ENCODE measurements around the gene SCIN.
"Not testable (repeated sequence)": the region's sequence is repeated elsewhere in the genome, so short reads cannot be mapped to it uniquely, and the experiment has no call there.

Gene SCIN

DNA sequence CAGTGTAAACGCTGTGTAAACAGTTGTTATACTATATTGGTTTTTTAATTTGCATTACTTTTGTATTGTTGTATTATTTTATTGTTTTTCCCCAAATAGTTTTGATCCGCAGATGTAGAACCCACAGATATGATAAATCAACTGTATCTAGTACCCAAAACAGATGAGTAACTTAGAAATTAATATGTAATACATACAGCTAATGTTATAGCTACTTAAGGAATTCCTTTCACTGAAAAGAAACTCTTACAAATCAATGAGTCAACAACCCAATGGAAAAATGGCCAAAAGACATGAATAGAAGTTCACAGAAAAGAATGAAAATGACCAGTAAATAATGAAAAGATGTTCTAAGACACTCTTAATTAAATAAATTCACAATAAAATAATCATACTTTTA lies 84.6 kb downstream of the SCIN start:
- H3K4me1 ChIP-seq (ENCODE audit: control insufficient read depth in 1 of 2, insufficient read depth in 2 of 2, low read length in 2 of 2) = peaks cover 0 to 3% of the 10 kb centered on the region in 2 experiments
- no peaks in the 10 kb centered on the region for H3K9me3 ChIP-seq (ENCODE audit: insufficient read depth, low read depth, low read length)
- no peak overlapping the region for H2BK120ac ChIP-seq (ENCODE audit: insufficient read depth, low read length, poor library complexity)
- H4K91ac ChIP-seq (ENCODE audit: low read depth, low read length) = no peak overlapping the region
- peaks cover 3% of the 10 kb centered on the region for H3K79me1 ChIP-seq (ENCODE audit: low read length)
- H4K12ac ChIP-seq (ENCODE audit: low read depth, low read length) = no peak overlapping the region
- H3K4me2 ChIP-seq (ENCODE audit: low read length) = no peak overlapping the region
- H3K23ac ChIP-seq (ENCODE audit: low read length) = no peak overlapping the region
- no peak overlapping the region for H4K8ac ChIP-seq (ENCODE audit: low read depth, low read length)
- no peak overlapping the region for H3K9ac ChIP-seq (ENCODE audit: low read length)
- no peak overlapping the region for H2AK5ac ChIP-seq (ENCODE audit: low read length)
- no peak overlapping the region for H3K14ac ChIP-seq (ENCODE audit: low read length)
- no peaks in the 10 kb centered on the region for H3K27me3 ChIP-seq (ENCODE audit: insufficient read depth, low read length)
- no peak overlapping the region for H3K4ac ChIP-seq (ENCODE audit: low read depth, low read length)
- no peak overlapping the region for H3K4me3 ChIP-seq (ENCODE audit: low read depth, low read length)
- H2BK12ac ChIP-seq (ENCODE audit: low read length) = no peak overlapping the region
- DNase-seq = no peak
- no peak overlapping the region for H2BK5ac ChIP-seq (ENCODE audit: low read depth, low read length, poor library complexity)
- no peaks in the 10 kb centered on the region for H3K36me3 ChIP-seq (ENCODE audit: control insufficient read depth in 1 of 2, insufficient read depth in 2 of 2, low read length in 2 of 2)
- H3K18ac ChIP-seq (ENCODE audit: low read length) = no peak overlapping the region
- H3K79me2 ChIP-seq (ENCODE audit: control insufficient read depth, insufficient read depth, low read length, poor library complexity) = peaks cover 2% of the 10 kb centered on the region
- no CpG with 5 or more reads among the region's 2 CpGs for WGBS (ENCODE audit: extremely low coverage, insufficient coverage, insufficient read length)
- no peak overlapping the region for H2AFZ ChIP-seq (ENCODE audit: insufficient read depth, low read length, poor library complexity)
- no peak overlapping the region for H3K27ac ChIP-seq (ENCODE audit: low read depth, low read length)

- not testable (repeated sequence) for H3K4me1 ChIP-seq (ENCODE audit: control insufficient read depth in 1 of 2, insufficient read depth in 2 of 2, low read length in 2 of 2); H3K18ac ChIP-seq (ENCODE audit: low read length); H3K4ac ChIP-seq (ENCODE audit: low read depth, low read length); H3K9ac ChIP-seq (ENCODE audit: low read length); H3K79me1 ChIP-seq (ENCODE audit: low read length); H3K23ac ChIP-seq (ENCODE audit: low read length); H2BK12ac ChIP-seq (ENCODE audit: low read length); H3K4me3 ChIP-seq (ENCODE audit: low read depth, low read length); H3K27me3 ChIP-seq (ENCODE audit: insufficient read depth, low read length); H3K14ac ChIP-seq (ENCODE audit: low read length); H2AFZ ChIP-seq (ENCODE audit: insufficient read depth, low read length, poor library complexity); H4K8ac ChIP-seq (ENCODE audit: low read depth, low read length); H2BK120ac ChIP-seq (ENCODE audit: insufficient read depth, low read length, poor library complexity); H3K79me2 ChIP-seq (ENCODE audit: control insufficient read depth, insufficient read depth, low read length, poor library complexity); H3K9me3 ChIP-seq (ENCODE audit: insufficient read depth, low read depth, low read length); H3K36me3 ChIP-seq (ENCODE audit: control insufficient read depth in 1 of 2, insufficient read depth in 2 of 2, low read length in 2 of 2); H3K4me2 ChIP-seq (ENCODE audit: low read length); H2AK5ac ChIP-seq (ENCODE audit: low read length); H4K12ac ChIP-seq (ENCODE audit: low read depth, low read length); H4K91ac ChIP-seq (ENCODE audit: low read depth, low read length)
- Histone ChIP-seq H3K27ac (ENCODE audit: low read depth, low read length) (peak overlapping the region; percentile 71), H2BK5ac (ENCODE audit: low read depth, low read length, poor library complexity) (peak overlapping the region; percentile 50)
- no CpG with 5 or more reads among the region's 8 CpGs for WGBS (ENCODE audit: extremely low coverage, insufficient coverage, insufficient read length)
- peak; percentile 52 to 60 for DNase-seq
These were observed 89.9 kb downstream of the SCIN start for GRCh38 chr7:12660423-12660822.

- not testable (repeated sequence) for H3K9ac ChIP-seq (ENCODE audit: low read length); H2AK5ac ChIP-seq (ENCODE audit: low read length); H3K4me2 ChIP-seq (ENCODE audit: low read length)
These were observed 90.5 kb downstream of the SCIN start for GRCh38 chr7:12660986-12661385.

GRCh38 chr7:12661581-12661980 lies 91.1 kb downstream of the SCIN start:
- Histone ChIP-seq H2AFZ (ENCODE audit: insufficient read depth, low read length, poor library complexity) (no peak overlapping the region), H3K4me3 (ENCODE audit: low read depth, low read length) (no peak overlapping the region), H3K4ac (ENCODE audit: low read depth, low read length) (no peak overlapping the region), H3K27ac (ENCODE audit: low read depth, low read length) (no peak overlapping the region), H2BK120ac (ENCODE audit: insufficient read depth, low read length, poor library complexity) (no peak overlapping the region), H4K8ac (ENCODE audit: low read depth, low read length) (no peak overlapping the region), H3K79me1 (ENCODE audit: low read length) (peaks cover 6% of the 10 kb centered on the region), H3K27me3 (ENCODE audit: insufficient read depth, low read length) (no peaks in the 10 kb centered on the region), H2AK5ac (ENCODE audit: low read length) (no peak overlapping the region), H3K14ac (ENCODE audit: low read length) (no peak overlapping the region), H3K9me3 (ENCODE audit: insufficient read depth, low read depth, low read length) (peaks cover 1% of the 10 kb centered on the region), H3K4me2 (ENCODE audit: low read length) (no peak overlapping the region), H4K12ac (ENCODE audit: low read depth, low read length) (no peak overlapping the region), H3K79me2 (ENCODE audit: control insufficient read depth, insufficient read depth, low read length, poor library complexity) (peaks cover 2% of the 10 kb centered on the region), H3K18ac (ENCODE audit: low read length) (no peak overlapping the region), H3K4me1 (ENCODE audit: control insufficient read depth in 1 of 2, insufficient read depth in 2 of 2, low read length in 2 of 2) (peaks cover 0 to 3% of the 10 kb centered on the region in 2 experiments), H3K9ac (ENCODE audit: low read length) (no peak overlapping the region), H3K23ac (ENCODE audit: low read length) (no peak overlapping the region), H2BK5ac (ENCODE audit: low read depth, low read length, poor library complexity) (no peak overlapping the region), H3K36me3 (ENCODE audit: control insufficient read depth in 1 of 2, insufficient read depth in 2 of 2, low read length in 2 of 2) (no peaks in the 10 kb centered on the region), H4K91ac (ENCODE audit: low read depth, low read length) (no peak overlapping the region), H2BK12ac (ENCODE audit: low read length) (peak overlapping the region; percentile 59)
- WGBS (ENCODE audit: extremely low coverage, insufficient coverage, insufficient read length) = no CpG with 5 or more reads among the region's 6 CpGs
- DNase-seq = no peak

More at GRCh38 chr7:12660986-12661385, 90.5 kb downstream of the SCIN start:
- not testable (repeated sequence) for H3K23ac ChIP-seq (ENCODE audit: low read length); H2AFZ ChIP-seq (ENCODE audit: insufficient read depth, low read length, poor library complexity); H3K79me2 ChIP-seq (ENCODE audit: control insufficient read depth, insufficient read depth, low read length, poor library complexity); H2BK120ac ChIP-seq (ENCODE audit: insufficient read depth, low read length, poor library complexity); H2BK12ac ChIP-seq (ENCODE audit: low read length); H3K4me3 ChIP-seq (ENCODE audit: low read depth, low read length); H4K12ac ChIP-seq (ENCODE audit: low read depth, low read length); H3K14ac ChIP-seq (ENCODE audit: low read length); H3K27me3 ChIP-seq (ENCODE audit: insufficient read depth, low read length); H3K18ac ChIP-seq (ENCODE audit: low read length); H3K36me3 ChIP-seq (ENCODE audit: control insufficient read depth in 1 of 2, insufficient read depth in 2 of 2, low read length in 2 of 2); H3K79me1 ChIP-seq (ENCODE audit: low read length); H3K4ac ChIP-seq (ENCODE audit: low read depth, low read length); H3K9me3 ChIP-seq (ENCODE audit: insufficient read depth, low read depth, low read length); H3K4me1 ChIP-seq (ENCODE audit: control insufficient read depth in 1 of 2, insufficient read depth in 2 of 2, low read length in 2 of 2); H4K8ac ChIP-seq (ENCODE audit: low read depth, low read length); DNase-seq
- H2BK5ac ChIP-seq (ENCODE audit: low read depth, low read length, poor library complexity) = peak overlapping the region; percentile 50
- WGBS (ENCODE audit: extremely low coverage, insufficient coverage, insufficient read length) = no CpG with 5 or more reads among the region's 3 CpGs
- peak overlapping the region; percentile 71 for H3K27ac ChIP-seq (ENCODE audit: low read depth, low read length)
- peak overlapping the region; percentile 19 for H4K91ac ChIP-seq (ENCODE audit: low read depth, low read length)

All from trophoblast cell (in vitro differentiated cells and primary cell).